ENCODE measurements around the gene IST1.

Gene IST1

DNA sequence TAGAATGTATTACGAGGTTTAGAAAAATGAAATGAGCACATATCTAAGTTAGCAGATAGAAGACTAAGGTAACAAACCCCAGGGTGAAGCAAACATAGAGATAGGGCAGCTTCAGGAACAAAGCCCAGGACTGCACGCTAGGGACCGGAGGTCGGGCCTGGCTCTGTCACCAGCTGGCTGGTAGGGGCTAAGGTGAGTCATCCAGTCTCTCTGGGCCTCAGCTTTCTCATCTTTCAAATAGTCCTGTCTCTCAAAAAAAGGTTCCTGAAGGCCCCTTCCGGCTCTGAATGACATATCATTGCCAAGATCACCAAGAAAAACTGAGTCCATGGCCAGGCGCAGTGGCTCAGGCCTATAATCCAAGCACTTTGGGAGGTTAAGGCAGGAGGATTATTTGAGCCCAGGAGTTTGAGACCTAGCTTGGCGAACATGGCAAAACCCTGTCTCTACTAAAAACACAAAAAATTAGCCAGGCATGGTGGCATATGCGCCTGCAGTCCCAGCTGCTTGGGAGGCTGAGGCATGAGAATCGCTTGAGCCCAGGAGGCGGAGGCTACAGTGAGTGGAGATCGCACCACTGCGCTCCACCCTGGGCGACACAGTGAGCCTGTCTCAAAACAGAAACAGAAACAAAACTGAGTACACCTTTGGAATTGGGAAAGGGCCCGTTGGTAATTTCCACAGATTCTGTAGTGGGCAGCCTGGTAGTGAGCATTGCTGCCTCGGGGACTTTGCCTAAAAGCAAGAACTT lies 78.9 kb downstream of the IST1 start:
- H3K9me3 ChIP-seq (ENCODE audit: control insufficient read depth, insufficient read depth, low read length): no peaks in the 10 kb centered on the region
- no peak overlapping the region for H3K9ac ChIP-seq (ENCODE audit: low read depth, low read length)
- H3K4me1 ChIP-seq (ENCODE audit: insufficient read depth, low read length): no peaks in the 10 kb centered on the region; the same call in 1 of the 2 replicates
- no peaks in the 10 kb centered on the region for H3K36me3 ChIP-seq (ENCODE audit: insufficient read depth, low read length)
